Neural cell (in vitro differentiated cells): ENCODE measurements around the gene PLA2G2D. TPM values are rescaled to one million over a fixed set of nuclear protein-coding genes. Genes with fewer than 3 reads are reported as not detected.

Experiments
- H2AFZ ChIP-seq: fragments of 200-600, 300-800 bp; sonication (generic), shearing (Covaris generic); 2 replicates; pipeline ENCODE4 v1.6.0; 2014; ENCODE audit warnings: low read depth, mild to moderate bottlenecking, antibody characterized with exemption, low read length, moderate library complexity
- H3F3A ChIP-seq: fragments of 200-600 bp; shearing (Covaris generic); 2 replicates; pipeline ENCODE4 v1.6.1; 2016; ENCODE audit warnings: mild to moderate bottlenecking, moderate library complexity, mixed read lengths, antibody characterized with exemption, low read length; ENCODE audit not compliant: insufficient read depth, poor library complexity, severe bottlenecking
- H3K27ac ChIP-seq: fragments of 200-600, 300-800 bp; sonication (generic), shearing (Covaris generic); 2 replicates; pipeline ENCODE4 v1.5.1; 2014; ENCODE audit warnings: mild to moderate bottlenecking, low read length, moderate library complexity
- H3K27me3 ChIP-seq: fragments of 300-800, 200-600 bp; sonication (generic), shearing (Covaris generic); 2 replicates; pipeline ENCODE4 v1.6.0; 2014; ENCODE audit warnings: mild to moderate bottlenecking, low read depth, low read length, moderate library complexity; ENCODE audit not compliant: insufficient read depth
- H3K36me3 ChIP-seq: fragments of 300-800, 200-600 bp; sonication (generic), shearing (Covaris generic); 2 replicates; pipeline ENCODE4 v1.5.1; 2014; ENCODE audit warnings: mild to moderate bottlenecking, antibody characterized with exemption, low read length, moderate library complexity; ENCODE audit not compliant: insufficient read depth
- H3K4me2 ChIP-seq: fragments of 300-800, 200-600 bp; sonication (generic), shearing (Covaris generic); 2 replicates; pipeline ENCODE4 v1.6.0; 2014; ENCODE audit warnings: mild to moderate bottlenecking, low read length
- H3K4me3 ChIP-seq: fragments of 300-800, 200-600 bp; sonication (generic), shearing (Covaris generic); 2 replicates; pipeline ENCODE4 v1.5.1; 2014; ENCODE audit warnings: mild to moderate bottlenecking, low read length, moderate library complexity
- H3K79me2 ChIP-seq: fragments of 200-600 bp; shearing (Covaris generic); replicated peaks from 2 replicates; pipeline ENCODE4 v1.6.0; 2014; ENCODE audit warnings: mild to moderate bottlenecking, low read length, moderate library complexity; ENCODE audit not compliant: insufficient read depth
- H3K9ac ChIP-seq: fragments of 300-800, 200-600 bp; sonication (generic), shearing (Covaris generic); 2 replicates; pipeline ENCODE4 v1.6.1; 2016; ENCODE audit warnings: mild to moderate bottlenecking, low read length, mixed read lengths
- H3K9me2 ChIP-seq: fragments of 200-600 bp; shearing (Covaris generic); 2 replicates; pipeline ENCODE4 v1.6.1; 2016; ENCODE audit warnings: mild to moderate bottlenecking, low read length, mixed read lengths; ENCODE audit not compliant: insufficient read depth
- H3K9me3 ChIP-seq: fragments of 200-600, 300-800 bp; sonication (generic), shearing (Covaris generic); 2 replicates; pipeline ENCODE4 v1.6.1; 2016; ENCODE audit warnings: mild to moderate bottlenecking, mixed run types, low read length, moderate library complexity, mixed read lengths
- H4K20me1 ChIP-seq: fragments of 200-600 bp; shearing (Covaris generic); 2 replicates; pipeline ENCODE4 v1.6.1; 2016; ENCODE audit warnings: mild to moderate bottlenecking, mixed run types; ENCODE audit not compliant: insufficient read depth
- EP300 ChIP-seq: fragments of 450-650 bp; conservative IDR thresholded peaks from 2 replicates; pipeline ENCODE4 v1.6.1; 2014; ENCODE audit warnings: antibody characterized with exemption, mild to moderate bottlenecking, moderate library complexity; ENCODE audit not compliant: poor library complexity, severe bottlenecking
- EZH2 ChIP-seq: fragments of 200-600, 300-800 bp; shearing (Covaris generic), sonication (generic); IDR thresholded peaks from 2 replicates; pipeline ENCODE4 v1.6.1; 2014; ENCODE audit warnings: antibody characterized with exemption, low read length, borderline replicate concordance, mild to moderate bottlenecking; ENCODE audit not compliant: insufficient read depth, poor library complexity, severe bottlenecking
- MXI1 ChIP-seq: fragments of 450-650 bp; conservative IDR thresholded peaks from 2 replicates; pipeline ENCODE4 v1.6.1; 2014; ENCODE audit warnings: antibody characterized with exemption, mild to moderate bottlenecking; ENCODE audit not compliant: poor library complexity, severe bottlenecking
- POLR2AphosphoS5 ChIP-seq: IDR thresholded peaks from 2 replicates; pipeline ENCODE4 v1.6.1; 2012
- RAD21 ChIP-seq: fragments of 450-650 bp; conservative IDR thresholded peaks from 2 replicates; pipeline ENCODE4 v1.6.1; 2014; ENCODE audit warnings: antibody characterized with exemption, mild to moderate bottlenecking, moderate library complexity
- REST ChIP-seq: IDR thresholded peaks from 2 replicates; pipeline ENCODE4 v1.6.1; 2012; ENCODE audit warnings: borderline replicate concordance
- SMC3 ChIP-seq: fragments of 450-650 bp; conservative IDR thresholded peaks from 2 replicates; pipeline ENCODE4 v1.6.1; 2014; ENCODE audit warnings: antibody characterized with exemption, mild to moderate bottlenecking, moderate library complexity; ENCODE audit not compliant: poor library complexity
- TAF1 ChIP-seq: IDR thresholded peaks from 2 replicates; pipeline ENCODE4 v1.6.1; 2012; ENCODE audit warnings: low read depth
- polyA plus RNA-seq: library from polyadenylated mRNA; depleted of rRNA; stranded (reverse); fragments of >200 nt; gene quantifications from 2 replicates; pipeline ENCODE4 v1.2.3, GENCODE V29; 2014
- TF ChIP-seq, protein P1 (sequence below): fragments of 450-650 bp; IDR thresholded peaks from 2 replicates; pipeline ENCODE4 v1.5.1; 2014; ENCODE audit warnings: antibody characterized with exemption, mild to moderate bottlenecking, moderate library complexity; ENCODE audit not compliant: poor library complexity, severe bottlenecking

PLA2G2D gene
- polyA plus RNA-seq, 1 donor from 2014 or later, result not detected

GRCh38 chr1:20158358-20159070 is 39.2 kb upstream of the PLA2G2D start:
- no peak overlapping the region for H2AFZ ChIP-seq
- H3K9me2 ChIP-seq, result no peaks in the 10 kb centered on the region
- H3K4me3 ChIP-seq, result no peak overlapping the region
- no peaks in the 10 kb centered on the region for H3F3A ChIP-seq
- no peaks in the 10 kb centered on the region for H4K20me1 ChIP-seq
- H3K9me3 ChIP-seq, result no peaks in the 10 kb centered on the region
- no peak overlapping the region for H3K9ac ChIP-seq
- H3K36me3 ChIP-seq, result no peaks in the 10 kb centered on the region
- no peak for TF ChIP-seq POLR2AphosphoS5
- TF ChIP-seq EZH2, result no peak
- no peak for TF ChIP-seq REST
- TF ChIP-seq, protein P1, sequence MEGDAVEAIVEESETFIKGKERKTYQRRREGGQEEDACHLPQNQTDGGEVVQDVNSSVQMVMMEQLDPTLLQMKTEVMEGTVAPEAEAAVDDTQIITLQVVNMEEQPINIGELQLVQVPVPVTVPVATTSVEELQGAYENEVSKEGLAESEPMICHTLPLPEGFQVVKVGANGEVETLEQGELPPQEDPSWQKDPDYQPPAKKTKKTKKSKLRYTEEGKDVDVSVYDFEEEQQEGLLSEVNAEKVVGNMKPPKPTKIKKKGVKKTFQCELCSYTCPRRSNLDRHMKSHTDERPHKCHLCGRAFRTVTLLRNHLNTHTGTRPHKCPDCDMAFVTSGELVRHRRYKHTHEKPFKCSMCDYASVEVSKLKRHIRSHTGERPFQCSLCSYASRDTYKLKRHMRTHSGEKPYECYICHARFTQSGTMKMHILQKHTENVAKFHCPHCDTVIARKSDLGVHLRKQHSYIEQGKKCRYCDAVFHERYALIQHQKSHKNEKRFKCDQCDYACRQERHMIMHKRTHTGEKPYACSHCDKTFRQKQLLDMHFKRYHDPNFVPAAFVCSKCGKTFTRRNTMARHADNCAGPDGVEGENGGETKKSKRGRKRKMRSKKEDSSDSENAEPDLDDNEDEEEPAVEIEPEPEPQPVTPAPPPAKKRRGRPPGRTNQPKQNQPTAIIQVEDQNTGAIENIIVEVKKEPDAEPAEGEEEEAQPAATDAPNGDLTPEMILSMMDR, result no peak
- no peak for TF ChIP-seq MXI1
- no peak for TF ChIP-seq SMC3
- no peak for TF ChIP-seq TAF1
- no peak for TF ChIP-seq RAD21
- TF ChIP-seq EP300, result no peak
- H3K27ac ChIP-seq, result no peak overlapping the region
- H3K79me2 ChIP-seq, result no peaks in the 10 kb centered on the region
- H3K4me2 ChIP-seq, result no peak overlapping the region
- no peaks in the 10 kb centered on the region for H3K27me3 ChIP-seq

GRCh38 chr1:20154301-20154831 is 35.0 kb upstream of the PLA2G2D start:
- Histone ChIP-seq H2AFZ (no peak overlapping the region), H3K27ac (no peak overlapping the region), H3K9me3 (no peaks in the 10 kb centered on the region), H3K27me3 (no peaks in the 10 kb centered on the region), H3K4me2 (no peak overlapping the region), H3F3A (no peaks in the 10 kb centered on the region), H4K20me1 (no peaks in the 10 kb centered on the region), H3K4me3 (no peak overlapping the region), H3K36me3 (no peaks in the 10 kb centered on the region), H3K9me2 (no peaks in the 10 kb centered on the region), H3K9ac (no peak overlapping the region), H3K79me2 (no peaks in the 10 kb centered on the region)
- TF ChIP-seq TAF1, result no peak
- no peak for TF ChIP-seq EP300
- TF ChIP-seq MXI1, result no peak
- TF ChIP-seq SMC3, result no peak
- TF ChIP-seq POLR2AphosphoS5, result no peak
- no peak for TF ChIP-seq RAD21
- TF ChIP-seq REST, result no peak
- no peak for TF ChIP-seq EZH2
- TF ChIP-seq, protein P1, result no peak
